HG02943 (cell line): ENCODE results near the gene MOGAT1.

Experiments used
- ATAC-seq: cut with Tn5 transposase; IDR thresholded peaks from one replicate; pipeline ENCODE4 v1.9.1; 2021; ENCODE audit warnings: mild to moderate bottlenecking, low read depth, moderate library complexity; ENCODE audit not compliant: unreplicated experiment

Gene MOGAT1

DNA sequence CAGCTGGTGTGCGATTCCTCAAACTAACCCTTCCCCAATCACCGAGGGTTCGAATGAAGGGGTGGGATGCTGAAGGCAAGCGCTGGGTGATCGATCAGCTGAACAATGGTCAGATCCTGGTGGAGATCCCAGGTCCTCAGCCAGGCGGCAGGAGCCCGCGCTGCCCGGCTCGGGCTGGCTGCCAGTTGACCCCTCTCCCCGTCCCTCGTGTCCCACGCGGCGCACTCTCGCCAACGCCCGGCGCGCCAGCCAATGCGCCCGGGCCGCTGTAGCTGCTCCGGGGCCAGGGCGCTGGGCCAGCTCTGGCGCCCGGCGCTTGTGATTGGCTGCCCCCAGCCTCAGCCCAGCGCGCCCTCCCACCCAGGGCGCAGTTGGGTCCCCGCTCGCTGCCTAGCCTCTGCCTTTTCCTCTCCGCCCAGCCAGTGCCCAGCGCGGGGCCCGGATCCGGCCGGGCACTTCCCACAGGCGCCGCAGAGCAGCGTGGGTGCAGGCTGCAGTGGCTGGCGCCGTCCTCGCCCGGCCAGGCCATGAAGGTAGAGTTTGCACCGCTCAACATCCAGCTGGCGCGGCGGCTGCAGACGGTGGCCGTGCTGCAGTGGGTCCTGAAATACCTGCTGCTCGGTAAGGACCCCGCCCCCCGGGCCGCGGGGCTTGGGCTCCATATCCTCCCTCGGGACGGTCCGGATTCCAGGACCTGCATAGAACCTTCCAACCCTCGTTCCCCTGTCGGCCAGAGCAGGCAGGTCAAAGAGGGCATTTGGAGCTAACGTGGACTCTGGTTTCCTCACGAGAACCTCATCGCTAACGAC, at the start of gene MOGAT1:
Gene MOGAT1, plus strand, starts transcription at position 400 of the 809 bp plus-strand sequence. Its CDS starts 128 bp downstream, at position 528.
- no peak for ATAC-seq

- ATAC-seq = no peak
These were observed 49.6 kb upstream of the MOGAT1 start for GRCh38 chr2:222621893-222622292.

DNA sequence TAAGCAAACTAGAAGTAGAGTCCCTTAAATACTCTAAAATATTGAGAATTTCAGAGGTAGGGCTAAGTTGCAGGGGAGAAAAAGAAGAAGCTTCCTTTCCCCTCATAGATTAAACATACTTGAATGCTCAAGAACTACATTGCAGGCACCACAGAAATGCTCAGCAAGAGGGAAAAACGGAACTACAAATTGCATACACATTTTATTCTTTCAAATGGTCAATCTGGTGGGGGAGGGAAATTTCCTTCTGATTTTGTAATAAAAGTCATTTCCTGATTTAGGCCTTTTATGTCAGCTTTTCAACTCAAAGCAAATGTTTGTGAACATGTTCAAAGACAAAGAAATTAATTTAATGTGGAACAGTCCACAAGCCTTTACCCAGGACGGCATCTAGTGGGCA, 48.5 kb upstream of the MOGAT1 start:
- ATAC-seq = no peak

- ATAC-seq = no peak
These were observed 47.6 kb upstream of the MOGAT1 start for GRCh38 chr2:222623756-222624309.

DNA sequence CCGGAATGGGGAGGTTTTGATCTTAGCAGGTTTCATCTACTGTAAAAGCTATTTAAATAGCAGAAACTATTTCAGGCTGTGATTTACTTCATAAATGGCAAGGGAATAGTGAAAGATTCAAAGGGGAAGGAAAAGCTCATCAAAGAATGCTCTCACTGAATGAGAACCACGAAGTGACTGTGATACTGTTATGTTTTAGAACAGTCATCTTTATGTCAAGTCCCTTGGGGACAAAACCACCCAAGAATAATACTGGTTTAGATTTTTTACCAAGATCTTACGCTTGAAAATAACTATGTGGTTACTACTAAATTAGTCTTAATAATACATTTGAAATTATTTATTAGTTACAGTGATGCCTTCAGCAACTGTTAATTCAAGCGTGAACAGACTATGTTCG, 43.7 kb upstream of the MOGAT1 start:
- ATAC-seq = no peak

DNA sequence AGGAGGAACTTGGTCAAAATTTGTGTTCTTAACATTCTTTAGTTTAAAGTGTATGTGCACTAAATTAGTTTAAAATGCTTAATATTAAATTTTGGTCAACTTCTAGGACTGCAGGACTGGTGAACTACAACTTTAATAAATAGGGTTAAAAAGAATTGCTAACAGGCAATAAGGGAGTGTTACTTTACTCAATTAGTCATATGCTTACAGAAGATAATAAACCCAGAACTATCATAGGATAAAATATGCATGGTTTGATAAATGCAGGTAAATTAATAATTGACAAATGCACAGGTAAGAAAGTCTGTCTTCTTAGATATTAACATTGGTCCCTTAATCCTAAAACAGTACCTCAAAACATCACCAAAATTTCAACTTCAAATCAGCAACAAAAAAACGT, 36.2 kb upstream of the MOGAT1 start:
- no peak for ATAC-seq

DNA sequence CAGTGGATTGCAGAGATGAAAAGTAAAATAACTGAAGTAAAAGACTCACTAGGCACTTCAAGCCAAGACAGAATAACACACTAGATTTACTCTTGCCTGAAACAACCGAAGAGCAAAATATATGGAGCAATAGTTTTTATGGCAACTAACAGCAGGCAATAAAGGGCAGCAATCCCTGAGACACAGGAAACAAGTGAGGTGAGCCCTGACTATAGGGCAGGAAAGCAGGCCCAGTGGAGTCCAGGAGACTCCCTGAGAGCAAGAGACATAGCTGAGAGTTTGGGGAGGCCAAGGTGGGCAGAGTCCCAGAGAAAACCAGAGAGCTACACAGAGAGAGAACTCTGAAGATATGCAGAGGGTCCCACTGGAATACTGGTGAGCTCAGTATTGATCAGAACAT, 34.4 kb upstream of the MOGAT1 start:
- no peak for ATAC-seq

DNA sequence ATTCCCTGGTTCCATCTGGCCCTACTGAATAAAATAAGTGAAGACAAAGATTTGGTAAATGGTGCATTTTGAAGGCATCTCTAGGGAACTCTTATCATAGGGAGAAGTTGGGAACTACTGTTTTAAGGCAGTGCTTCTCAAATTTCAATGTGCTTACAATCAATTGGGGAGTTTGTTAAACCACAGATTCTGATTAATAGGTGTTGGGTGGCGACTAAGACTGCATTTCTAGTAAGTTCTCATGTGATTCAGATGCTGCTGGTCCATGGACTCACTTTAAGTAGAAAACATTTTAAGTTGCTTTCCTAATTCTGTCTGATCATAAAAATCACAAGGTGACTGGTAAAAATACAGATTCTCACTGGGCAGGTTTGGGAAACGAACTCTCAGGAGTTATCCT, 30.1 kb upstream of the MOGAT1 start:
- ATAC-seq = no peak

GRCh38 chr2:222643134-222643533, 28.3 kb upstream of the MOGAT1 start:
- ATAC-seq = no peak

DNA sequence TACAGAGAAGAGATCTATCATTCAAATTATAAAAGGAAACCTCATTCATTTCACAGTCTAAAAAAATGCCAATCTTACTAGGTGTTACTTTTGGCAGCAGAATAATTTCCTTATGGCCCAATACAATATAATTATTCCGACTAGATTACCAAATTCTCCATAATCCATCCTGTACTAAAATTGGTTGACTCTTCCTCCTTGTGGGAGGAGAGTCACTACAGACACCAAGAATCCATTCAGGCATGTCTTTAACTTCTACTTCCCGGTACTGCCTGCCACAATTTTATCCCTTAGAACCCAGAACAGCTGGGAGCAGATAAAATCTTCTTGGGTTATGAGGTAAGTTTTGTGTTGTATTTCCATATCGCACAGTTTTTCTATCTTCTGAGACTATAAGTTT, 25.4 kb upstream of the MOGAT1 start:
- no peak for ATAC-seq

DNA sequence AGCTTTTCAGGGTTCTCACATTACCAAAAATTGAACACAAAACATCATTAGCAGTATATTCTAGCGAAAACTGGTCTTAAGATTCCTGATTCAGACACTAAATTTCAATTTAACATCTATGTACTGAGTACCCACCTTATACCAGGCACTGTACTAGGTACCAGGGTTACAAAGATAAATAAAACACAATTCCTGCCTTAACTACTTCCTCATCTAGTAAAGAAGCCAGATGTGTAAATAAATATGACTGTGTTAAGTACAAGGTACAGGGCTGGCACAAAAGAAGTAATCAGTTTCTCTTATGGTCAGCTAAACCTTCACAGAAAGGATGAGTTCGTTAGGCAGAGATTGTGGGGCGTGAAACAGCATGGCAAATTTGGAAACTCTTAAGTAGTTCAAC, 21.7 kb upstream of the MOGAT1 start:
- no peak for ATAC-seq

DNA sequence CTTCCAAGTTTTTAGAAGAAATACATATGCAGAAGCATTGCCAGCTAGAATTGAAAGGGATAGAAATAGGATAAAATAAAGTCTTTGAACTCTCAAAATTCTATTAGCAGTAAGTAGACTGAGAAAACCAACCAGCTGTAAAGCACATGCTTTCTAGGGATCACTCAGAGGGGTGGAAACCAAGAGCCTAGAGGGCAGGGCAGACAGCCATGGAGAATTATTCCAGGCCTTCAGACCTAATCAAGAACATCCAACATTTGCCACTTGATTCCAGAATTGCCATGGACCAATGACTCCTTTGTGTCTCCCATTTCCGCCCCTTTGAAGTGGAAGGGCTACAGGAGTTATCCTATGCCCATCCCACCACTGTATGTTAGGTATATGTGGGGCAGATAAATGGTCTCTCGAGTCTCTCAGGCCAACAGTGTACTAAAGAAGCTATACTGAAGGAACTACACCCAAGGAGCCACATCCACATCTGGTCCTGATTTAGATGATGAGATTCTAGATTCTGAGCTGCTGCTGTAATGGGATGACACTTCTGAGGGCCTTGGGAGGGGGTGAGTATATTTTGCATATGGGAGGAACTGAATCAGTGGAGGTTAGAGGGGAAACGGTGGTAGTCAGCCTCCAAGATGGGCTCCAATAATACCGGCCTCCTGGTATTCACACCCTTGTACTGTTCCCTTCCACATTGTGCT, 19.6 kb upstream of the MOGAT1 start:
- ATAC-seq = no peak

DNA sequence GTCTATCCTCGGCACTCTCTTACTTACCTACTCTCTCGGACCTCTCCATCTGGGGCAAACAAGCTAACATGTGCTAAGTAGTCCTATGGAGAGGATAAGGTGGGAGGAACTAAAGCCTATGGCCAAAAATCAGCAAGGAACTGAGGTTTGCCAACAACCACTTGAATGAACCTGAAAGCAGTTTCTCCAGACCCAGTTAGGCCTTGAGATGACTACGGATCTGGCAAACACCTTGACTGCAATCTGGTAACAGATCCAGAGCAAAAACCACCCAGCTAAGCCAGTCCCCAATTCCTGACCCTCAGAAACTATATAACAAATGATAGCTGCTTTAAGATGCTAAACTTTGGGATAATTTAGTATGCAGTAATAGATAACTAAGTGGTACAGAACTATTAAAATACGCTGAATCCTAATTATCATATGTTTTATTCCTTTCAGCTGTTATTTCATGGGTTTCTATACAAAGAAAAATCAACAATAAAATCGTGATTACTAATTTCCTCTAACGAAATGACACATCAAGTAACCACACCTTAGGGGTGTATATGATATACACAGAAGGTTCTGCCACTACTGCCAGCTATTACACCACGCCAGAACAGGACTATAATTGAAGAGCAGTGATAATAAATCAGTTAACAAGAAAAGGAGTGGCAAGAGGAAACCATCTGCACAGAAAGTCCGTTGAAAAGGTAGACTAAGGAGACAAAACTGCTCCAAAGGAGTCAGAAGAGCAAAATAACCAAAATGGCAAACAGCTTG, 18.8 kb upstream of the MOGAT1 start:
- ATAC-seq = no peak

- no peak for ATAC-seq
These were observed 18.2 kb upstream of the MOGAT1 start for GRCh38 chr2:222653280-222653679.

DNA sequence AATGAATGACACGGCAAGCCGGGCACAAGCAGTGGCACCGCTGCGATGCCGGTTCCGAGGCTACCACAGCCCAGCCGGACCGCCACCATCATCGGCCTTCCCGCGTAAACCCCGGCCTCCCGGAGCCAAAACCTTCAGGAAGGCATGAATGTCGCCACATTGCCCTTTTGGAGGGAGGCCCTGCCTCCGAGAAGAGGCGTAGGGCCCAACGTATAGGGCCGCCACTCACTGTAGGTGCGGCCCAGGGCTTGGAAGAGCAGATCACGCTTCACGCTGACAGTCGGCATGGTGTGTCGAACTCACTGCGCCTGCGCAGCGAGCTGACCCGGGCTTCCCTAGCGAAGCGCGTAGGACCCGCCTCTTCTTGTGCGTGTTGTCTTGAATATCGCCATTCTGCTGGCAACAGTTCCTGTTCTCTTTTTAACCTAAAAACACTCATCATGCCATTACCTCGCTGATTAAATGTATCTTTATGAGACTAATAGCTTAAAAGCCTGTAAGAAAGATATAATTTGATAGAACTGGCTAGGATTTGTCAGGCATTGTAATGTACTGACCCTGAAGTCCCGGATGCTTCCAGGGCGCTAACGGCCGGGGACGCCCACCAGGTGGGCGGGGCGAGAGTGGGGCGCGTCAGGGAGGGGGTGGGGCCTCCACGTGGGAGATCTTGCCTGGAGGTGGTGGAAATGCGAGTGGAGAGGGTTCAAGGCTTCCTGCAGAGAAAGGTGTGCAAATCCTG, 15.5 kb upstream of the MOGAT1 start, which contains the start of gene FARSB:
Gene FARSB, minus strand, starts transcription at position 306 of the 739 bp plus-strand sequence. Its CDS starts 19 bp downstream, at position 287.
- ATAC-seq = peak; percentile 90

GRCh38 chr2:222656526-222657446, 14.7 kb upstream of the MOGAT1 start:
- peak; percentile 30 for ATAC-seq

DNA sequence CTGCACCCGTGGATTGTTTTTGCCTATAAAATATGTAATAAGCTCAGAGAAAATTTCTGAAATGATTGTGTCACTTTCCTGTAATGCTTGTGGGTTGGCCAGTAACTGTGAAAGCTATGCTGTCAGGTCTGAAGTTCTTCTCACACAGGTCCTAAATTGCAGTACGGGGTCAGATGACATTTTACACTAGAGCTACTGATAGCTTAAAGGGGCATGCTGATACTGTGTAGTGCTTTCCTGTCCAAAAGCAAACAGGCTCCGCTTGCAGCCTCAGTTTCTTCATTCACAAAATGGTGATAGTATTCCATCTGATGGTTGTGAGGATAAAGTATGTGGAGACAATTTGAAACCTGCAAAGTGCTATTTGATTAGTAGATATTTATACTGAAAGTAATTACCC, 8.0 kb upstream of the MOGAT1 start:
- ATAC-seq = no peak

DNA sequence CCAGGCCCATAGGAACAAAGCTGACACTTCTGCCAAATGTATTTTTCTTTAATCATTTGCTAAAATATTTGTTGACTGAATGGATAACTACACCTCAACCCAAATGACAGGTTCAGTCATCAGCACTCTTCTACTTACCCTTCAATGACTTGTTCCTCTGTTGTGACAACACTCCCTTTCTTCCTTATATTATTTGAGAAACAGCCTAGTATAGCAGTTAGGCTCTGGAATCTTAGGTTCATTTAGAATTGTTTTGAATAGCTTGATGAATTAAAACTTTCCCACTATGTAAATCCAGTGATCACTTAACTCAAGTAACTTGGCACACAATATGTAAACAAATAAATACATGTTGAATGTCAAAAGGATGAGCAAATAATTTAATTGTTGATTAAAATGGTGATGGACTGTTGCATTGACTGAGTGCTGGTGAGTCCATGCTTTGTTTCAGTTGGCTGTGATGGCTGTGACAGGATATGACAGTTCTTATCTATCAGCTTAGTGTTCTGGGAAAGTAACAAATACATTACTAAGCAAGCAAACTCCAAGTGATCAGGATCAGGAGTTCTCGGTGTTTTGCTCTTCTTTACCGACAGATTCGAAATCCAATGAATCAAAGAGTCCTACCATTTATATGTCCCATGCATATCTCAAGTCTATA, 2.8 kb upstream of the MOGAT1 start:
- ATAC-seq = no peak

DNA sequence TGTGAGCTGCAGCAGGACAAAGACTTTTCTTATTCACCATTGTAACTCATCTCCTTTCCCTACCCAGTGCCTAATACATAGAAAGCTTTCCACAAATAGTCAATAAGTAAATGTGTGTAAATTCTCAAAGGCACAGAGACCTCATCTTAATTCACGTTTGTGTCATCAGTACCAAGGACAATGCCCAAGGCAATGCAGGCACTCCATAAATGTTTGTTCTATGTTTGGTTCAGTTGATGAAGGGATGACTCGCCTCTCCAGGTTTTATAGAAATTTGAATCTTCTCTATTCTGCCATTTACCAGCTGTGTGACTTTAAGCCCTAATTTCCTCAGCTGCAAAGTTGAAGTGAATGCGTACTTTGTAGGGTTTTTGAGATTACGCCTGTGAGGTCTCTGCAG, 2.1 kb upstream of the MOGAT1 start:
- no peak for ATAC-seq
